SK-N-SH treated with all-trans-retinoic acid at 6 μM for 48 hours (cell line): ENCODE data around the gene LOXL4.

Experiments
- ESRRG ChIP-seq: fragments of 250-450 bp; sonication (Bioruptor Pico); IDR thresholded peaks from 2 replicates; pipeline ENCODE4 v1.6.1; 2021; ENCODE audit warnings: mild to moderate bottlenecking
- OSR1 ChIP-seq: fragments of 250-450 bp; sonication (Bioruptor Pico); IDR thresholded peaks from 2 replicates; pipeline ENCODE4 v1.8.0; 2022; ENCODE audit warnings: moderate library complexity, mild to moderate bottlenecking, inconsistent platforms
- TCF4 ChIP-seq: fragments of 250-450 bp; sonication (Bioruptor Pico); IDR thresholded peaks from 2 replicates; pipeline ENCODE4 v1.8.0; 2021; ENCODE audit warnings: mild to moderate bottlenecking, moderate library complexity, borderline replicate concordance
- ZFP30 ChIP-seq: fragments of 450-650 bp; formaldehyde crosslinking; IDR thresholded peaks from 2 replicates; pipeline ENCODE4 v1.5.0; 2022; ENCODE audit warnings: mild to moderate bottlenecking, moderate library complexity

GRCh38 chr10:98309366-98310355 is 41.7 kb upstream of the LOXL4 start:
- TF ChIP-seq ZFP30 (CRISPR knock-in tag) (no peak), TCF4 (no peak), ESRRG (no peak), OSR1 (no peak)
